LHCN-M2 (cell line): Measurements from ENCODE around the gene CXCR2. TPM values are rescaled to one million over a fixed set of nuclear protein-coding genes. Genes with fewer than 3 reads are reported as not detected.
"Not testable (repeated sequence)": the region's sequence is repeated elsewhere in the genome, so short reads cannot be mapped to it uniquely, and the experiment has no call there.

Experiments
- DNase-seq: peaks from one replicate; pipeline ENCODE4 v3.0.0-alpha.2; 2012; ENCODE audit warnings: low read depth
- total RNA-seq: library from RNA; depleted of rRNA; stranded (reverse); fragments of >200 nt; gene quantifications from 2 replicates; pipeline ENCODE4 v1.2.3, GENCODE V29; 2014

CXCR2 gene
- total RNA-seq, 1 experiment from 2014 or later = not detected

DNA sequence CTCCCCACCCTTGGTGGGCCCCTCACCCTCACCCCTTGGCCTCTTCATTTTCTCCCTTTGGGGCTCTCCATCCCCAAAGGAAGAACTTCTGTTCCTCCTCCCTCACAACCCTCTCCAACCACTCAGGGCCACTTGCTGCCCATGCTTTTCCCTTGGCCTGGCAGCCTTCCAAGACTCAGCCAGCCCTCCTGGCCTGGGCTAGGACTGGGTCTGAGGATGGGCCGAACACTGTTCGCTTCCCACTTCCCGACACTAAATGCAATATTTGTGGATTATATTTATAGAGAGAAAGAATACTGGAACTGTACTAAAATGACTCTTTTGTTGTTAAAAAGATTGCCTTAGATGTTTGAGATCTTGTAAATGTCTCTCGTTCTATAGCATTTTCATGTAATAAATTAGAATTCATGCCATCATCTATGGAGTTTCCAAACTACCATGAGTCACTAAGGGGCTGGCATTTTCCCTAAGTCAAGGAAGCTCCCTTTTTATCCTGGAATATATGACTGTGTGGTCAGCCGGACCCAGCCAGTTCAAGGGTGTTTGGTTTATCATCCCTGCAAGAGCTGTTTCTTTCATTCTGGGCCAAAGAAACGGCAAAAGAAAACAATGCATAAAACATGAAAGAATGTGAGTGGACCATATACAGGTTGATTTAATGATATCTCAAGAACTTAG is 3.8 kb downstream of the CXCR2 start:
- DNase-seq = peak; percentile 26

DNA sequence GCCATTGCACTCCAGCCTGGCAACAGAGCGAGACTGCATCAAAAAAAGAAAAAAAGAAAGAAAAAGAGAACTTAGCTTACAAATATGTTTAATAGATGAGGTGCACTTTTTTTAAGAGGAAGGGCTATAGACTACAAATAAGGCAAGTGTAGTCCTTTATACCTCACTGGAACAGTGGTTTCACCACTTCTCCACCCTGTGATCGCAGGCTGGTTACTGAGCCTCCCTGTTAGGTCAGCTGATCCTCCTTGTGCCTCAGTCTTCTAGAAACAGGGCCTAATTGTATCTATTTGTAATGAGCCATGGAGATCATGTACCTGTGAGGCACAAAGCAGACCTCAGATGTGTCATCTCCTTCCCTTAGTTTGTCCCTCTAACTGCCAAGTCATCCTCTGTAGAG is 4.5 kb downstream of the CXCR2 start:
- DNase-seq = no peak

DNA sequence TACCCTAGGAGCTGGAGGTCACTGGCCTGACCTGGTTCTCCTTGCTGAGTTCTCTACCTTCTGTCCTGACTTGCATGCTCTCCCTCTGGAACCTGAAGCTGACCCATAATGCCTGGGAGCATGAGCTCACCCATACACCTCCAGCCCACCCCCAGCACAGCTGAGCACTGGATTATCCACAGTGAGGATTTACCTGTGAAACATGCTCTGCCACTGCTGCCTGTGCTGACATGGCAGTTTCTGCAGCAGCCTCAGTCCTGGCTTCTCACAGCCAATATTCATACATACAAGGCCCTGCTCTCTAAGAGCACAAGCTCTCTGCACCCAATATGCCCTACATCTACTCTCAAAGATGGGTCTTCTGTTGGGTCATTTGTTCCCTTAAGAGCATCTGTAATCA is 5.0 kb downstream of the CXCR2 start:
- DNase-seq = no peak

DNA sequence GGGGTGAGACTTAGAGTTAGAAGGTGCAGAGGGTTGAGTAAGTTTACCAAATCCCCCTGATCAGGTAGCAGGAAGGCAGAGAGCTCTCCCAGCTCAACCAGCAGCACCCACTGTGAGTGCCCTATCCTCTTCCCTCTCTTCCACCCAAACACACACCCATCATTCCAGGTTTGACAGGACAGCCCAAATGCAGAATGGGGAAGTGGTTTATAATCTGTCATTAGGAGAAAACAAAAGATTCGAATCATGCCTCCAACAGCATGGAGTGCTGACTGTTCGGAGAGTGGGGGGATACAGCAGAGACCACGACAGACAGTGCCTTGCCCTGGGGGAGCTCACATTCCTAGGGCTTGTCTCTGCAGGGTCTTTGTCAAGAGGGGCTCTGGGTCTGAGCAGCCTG is 11.7 kb downstream of the CXCR2 start:
- no peak for DNase-seq

DNA sequence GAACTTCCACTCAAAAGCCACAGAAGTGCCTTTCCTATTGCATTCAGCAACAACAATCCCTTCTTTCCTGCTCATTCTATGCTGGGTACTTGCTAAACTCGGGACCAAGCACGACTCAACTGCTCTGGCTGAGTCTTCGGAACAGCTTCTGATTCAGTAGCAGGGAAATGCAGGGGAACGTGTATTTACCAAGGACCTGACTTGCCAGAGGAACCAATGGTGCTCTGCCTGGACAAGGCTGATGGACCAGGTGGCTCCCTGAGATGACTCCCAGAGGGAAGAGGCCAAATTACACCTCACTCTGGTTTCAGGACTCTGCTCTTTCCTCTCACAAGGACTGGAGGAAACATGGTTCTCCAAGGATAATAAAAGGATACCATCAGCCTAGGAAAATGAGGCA is 12.2 kb downstream of the CXCR2 start:
- DNase-seq = no peak

DNA sequence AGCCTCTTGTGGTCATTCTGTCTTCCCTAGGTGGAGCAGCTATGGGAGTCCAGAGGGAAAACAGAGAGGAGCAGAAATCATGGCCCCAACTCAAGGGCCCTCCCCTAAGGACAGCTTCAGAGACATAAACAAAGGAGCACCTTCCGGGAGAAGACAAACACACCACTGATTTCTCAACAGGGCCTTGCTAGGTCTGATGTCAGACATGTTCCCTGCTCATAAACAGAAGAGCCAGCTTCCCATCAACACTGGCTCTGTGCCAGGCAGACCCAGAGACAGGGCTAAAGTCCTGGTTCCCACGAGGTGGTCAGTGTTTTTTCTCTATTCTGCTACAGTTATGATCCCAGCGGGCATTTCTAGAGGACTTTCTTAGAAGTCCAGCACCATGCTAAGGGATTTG is 19.3 kb downstream of the CXCR2 start:
- DNase-seq = no peak

DNA sequence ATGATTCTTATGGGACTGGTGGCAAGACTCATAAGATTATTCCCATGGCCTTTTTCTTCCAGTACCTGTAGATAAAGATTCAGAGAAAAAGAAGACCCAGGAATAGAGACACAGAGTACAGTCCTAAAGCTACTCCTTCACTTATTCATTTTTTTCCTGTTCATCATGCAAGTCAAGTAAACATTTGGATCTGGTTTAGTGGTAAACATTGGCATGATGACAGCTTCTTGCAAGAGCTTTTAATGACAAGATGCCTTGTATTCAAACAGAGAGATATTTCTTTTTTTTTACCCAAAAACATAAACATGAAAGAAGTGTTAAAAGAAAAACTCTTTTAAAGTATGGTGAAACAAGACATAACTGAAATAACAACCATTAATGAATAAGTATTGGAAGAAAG is 20.2 kb downstream of the CXCR2 start:
- DNase-seq = no peak

DNA sequence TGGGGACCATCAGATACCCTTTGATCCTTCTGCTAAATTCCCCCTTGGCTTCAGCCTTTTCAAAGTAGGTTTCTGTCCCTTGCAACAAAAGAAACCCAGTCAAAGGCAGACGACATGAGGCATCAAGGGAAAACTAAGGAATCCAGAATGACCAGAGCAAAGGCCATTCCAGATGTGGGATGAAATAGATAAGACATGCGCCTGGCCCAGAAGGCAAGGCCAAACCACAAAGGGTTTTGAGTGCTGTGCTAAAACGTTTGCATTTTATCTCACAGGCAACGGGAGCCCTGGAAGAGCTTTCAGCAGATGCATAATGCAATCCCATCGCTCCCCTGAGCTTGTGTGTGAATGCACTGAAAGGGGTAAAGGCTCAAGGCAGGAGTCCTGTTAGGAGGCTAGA is 23.3 kb downstream of the CXCR2 start:
- no peak for DNase-seq

DNA sequence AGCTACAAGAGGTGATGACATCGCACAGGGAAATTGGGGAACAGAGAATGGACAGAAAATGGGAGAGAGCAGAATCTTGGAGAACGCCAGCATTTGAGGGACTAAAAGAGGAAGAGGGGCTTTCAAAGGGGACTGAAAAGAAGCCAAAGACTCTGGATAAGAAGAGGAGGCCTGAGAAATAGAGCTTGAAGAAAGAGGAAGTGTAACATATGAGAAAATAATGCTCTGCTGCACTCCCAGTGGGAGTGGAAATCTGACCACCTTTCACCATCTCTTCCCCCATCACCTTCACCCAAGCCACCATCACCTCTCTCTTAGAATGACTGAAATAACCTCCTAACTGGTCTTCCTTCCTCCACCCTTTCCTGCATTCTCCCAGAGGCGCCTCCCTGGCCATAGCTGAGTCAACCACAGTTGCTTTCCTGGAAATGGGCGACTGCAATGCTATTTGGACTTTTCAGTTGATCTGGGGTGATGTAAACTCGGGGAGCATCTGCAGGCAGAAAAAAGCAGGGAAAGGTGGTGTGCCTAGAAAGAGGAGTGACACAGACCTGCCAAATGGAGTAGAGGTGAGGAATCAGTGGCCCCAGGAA is 24.1 kb downstream of the CXCR2 start:
- DNase-seq = no peak

DNA sequence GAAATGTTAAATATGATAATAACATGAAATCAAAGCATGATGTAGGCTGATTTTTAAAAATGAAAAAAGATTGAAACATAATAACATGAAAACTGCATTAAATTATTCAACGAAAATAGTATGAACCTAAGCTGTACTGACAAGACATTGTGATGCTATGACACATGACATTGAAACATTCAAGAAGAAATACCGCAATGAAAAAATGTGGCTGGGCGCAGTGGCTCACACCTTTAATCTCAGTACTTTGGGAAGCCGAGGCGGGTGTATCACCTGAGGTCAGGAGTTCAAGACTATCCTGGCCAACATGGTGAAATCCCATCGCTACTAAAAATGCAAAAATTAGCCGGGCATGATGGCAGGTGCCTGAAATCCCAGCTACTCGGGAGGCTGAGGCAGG is 26.3 kb downstream of the CXCR2 start:
- DNase-seq = no peak

DNA sequence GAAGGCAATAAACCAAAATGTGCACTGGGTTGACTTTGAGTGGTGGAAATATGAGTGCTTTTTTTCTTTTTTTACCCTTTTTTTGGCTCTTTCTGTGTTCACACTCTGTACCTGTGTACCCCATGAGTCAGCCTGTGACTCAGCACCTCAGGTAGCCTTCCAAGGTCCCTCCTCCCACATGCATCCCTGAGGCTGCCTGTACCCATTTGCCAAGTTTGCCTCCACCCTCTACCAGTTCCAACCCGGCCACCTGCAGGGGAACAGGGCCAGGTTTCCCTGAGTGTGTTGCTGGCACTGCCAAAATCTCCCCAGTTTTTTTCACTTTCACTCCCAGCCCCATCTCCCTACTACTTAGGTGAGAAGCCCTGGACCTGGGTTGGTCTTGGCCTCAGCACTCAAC is 26.9 kb downstream of the CXCR2 start:
- no peak for DNase-seq

DNA sequence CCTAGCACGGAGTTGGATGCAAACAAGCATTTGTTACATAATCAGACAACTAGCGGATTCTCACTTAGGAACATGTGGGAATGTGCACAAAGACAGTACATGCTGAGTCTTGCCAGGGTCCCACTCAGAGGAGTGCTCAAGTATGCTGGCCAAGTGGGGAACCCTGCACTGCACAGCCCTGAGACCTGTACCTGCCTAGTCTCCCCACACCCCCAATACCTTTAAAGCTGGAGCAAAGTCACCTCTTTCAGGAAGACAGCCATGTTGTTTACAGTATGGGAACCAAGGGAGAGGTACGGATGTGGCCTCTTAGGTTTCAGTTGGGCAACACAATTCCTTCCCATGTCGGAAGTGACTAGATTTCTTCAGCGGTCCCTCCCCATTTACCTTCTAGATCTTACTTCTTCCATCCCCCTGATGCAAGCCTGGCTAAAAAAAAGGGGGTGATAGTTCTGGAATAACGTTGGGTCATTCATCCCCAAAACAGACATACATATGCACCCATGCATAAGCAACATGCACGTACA is 30.2 kb downstream of the CXCR2 start:
- no peak for DNase-seq

DNA sequence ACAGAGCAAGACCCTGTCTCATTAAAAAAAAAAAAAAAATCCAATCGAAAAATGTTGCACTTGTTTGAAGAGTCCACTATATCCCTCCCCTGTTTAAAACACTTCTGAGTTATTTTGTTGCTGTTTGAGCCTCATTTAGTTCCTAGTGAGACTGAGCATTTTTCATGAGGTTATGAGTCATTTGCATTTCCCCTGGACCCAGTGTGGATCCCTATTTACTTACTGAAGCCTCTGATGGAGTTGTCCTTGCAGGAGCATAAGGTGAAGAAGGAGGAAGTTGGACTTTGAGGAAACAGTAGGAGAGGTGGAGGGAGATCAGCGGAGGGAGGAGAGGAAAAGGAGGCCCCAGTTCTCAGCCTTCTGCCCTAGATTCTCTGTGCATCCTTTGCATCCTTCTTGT is 35.8 kb downstream of the CXCR2 start:
- no peak for DNase-seq

DNA sequence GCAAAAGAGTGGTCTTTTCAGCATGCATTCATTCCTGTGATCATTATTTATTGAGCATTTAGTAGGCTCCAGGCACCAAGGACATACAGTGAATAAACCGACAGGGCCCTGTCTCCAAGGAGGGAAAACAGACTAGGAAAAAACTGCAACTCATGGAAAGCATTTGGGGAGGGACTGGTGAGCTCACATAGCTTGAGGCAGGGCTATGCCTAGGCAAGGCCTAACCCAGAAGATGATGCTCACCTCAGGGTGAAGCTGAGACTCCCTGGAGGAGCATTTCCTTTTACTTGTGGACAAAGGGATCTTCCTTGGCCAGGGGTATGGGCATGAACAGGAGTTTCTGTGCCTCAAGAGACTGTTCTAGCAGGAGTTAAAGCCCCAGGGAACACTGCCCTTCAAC is 37.0 kb downstream of the CXCR2 start:
- no peak for DNase-seq

DNA sequence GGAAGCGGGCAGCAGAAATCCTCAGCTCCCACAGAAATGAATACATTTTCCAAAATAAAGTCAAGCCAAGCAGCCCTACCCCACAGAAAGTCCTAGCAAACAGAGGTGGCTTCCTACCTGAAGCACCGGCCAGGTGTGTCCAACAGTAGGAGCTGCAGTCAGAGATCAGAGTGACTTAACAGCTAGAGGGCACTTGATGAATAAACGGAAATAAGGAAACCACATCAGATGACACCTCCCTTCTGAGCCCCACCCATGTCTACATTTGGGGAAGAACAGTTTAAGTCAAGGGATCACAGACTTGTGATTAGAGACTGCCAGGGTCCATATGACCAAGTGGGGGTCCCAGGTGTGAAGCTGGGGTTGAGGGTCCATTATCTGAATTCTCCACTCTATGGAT is 41.0 kb downstream of the CXCR2 start, which contains the start of gene CXCR1:
Gene CXCR1, minus strand, starts transcription at position 172 of the 400 bp plus-strand sequence. CDS start 1,751 bp downstream, outside the sequence.
- DNase-seq = no peak

DNA sequence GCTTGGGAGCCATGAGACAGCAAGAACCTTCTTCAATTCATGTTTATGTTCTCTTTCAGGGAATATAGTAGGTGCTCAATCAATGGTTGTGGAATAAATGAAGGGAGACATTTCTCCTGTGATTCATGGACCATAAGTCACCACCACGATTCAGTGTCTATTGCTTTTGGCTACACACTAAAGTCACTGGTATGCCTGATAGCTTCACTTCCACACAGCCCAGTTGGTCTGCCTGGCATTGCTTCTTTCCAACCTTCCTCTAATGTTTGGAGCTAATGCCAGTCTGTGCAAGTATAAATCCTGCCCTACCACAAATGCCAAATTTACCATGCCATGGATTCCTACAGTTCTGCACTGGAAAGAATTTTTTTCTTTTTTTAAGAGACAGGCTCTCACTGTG is 42.2 kb downstream of the CXCR2 start:
- DNase-seq = no peak

DNA sequence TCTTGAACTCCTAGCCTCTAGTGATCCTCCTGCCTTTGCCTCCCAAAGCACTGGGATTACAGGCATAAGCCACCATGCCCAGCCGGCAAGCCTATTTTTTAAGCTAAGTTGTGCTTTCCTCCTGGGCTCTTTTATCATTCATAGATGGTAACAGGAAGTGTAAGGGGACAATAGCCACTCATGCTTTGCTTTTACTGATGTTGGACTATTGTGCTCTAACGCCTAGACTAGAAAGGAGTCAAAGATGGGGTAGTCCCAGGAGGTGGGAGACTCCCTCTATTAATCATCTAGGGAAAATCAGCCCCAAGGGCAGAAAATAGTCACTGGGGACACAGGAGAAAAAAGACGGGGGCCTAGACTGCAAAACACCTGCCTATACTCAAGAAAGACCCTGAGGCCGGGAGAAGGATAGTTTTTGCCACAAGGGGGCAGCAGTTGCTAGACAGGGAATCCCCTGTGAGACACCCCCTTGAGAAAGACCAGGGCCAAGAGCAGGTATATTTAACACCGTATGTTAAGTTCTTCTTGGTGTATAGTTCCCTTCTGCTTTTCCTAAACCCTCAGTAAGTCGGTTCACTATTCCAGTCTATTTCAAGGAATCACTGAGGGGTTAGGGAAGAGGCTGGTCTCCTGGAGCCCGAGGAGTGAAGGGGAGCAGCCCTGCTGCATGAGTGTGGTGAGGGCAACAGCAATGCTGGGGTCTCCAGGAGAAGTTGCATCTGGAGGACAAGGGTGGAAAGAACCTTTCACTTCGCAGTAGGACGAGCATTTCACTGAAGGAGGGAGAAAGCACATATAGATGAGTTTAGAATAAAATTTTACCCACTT is 43.0 kb downstream of the CXCR2 start:
- DNase-seq = peak; percentile 21

DNA sequence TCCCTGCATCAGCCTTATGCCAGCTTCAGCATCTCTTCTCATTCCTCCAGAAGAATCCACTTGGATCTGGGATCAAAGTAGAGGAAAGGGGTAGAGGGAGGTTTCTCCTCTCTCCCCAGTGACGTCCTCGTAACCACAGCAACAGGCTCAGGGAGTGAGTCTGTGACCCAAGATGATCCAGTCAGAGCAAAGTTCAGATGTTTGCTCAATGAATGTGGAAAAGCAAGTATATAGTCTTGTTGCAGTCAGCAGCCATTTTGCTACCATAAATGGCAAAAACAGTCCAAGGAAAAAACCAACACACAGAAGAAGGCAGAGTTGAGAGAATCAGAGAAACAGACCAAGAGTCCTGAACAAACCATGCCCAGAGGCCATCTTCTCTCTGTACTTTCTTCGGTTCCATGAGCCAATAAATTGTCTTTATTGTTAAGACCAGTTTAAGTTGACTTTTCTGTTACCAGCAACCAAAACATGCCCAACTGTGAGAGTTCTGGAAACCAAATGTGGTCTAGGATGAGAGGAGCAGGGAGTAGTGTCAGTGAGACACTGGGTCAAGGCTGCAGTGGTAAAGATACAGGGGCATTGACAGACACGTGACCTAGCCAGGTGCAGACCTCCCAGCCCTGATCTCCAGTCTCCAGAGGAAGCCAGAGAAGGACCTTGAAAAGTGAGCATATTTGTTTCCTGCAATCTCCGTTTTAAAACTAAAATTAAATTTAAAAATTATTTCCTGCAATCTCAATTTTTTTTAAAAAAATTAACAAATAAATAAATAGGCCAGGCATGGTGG is 44.1 kb downstream of the CXCR2 start:
- peak; percentile 9 for DNase-seq

DNA sequence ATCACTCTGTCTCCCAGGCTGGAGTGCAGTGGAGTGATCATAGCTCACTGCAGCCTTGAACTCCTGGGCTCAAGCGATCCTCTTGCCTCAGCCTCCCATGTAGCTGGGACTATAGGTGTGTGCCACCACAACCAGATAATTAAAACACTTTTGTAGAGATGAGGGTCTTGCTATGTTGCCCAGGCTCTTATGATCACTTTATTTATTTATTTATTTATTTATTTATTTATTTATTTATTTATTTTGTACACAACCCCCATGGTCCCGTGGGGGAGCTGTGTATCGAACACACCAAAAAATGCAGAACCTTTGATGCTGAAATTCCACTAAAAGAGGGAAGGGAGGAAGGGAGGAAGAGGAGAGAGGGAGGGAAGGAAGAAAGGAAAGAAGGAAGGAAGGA is 45.9 kb downstream of the CXCR2 start:
- not testable (repeated sequence) for DNase-seq

DNA sequence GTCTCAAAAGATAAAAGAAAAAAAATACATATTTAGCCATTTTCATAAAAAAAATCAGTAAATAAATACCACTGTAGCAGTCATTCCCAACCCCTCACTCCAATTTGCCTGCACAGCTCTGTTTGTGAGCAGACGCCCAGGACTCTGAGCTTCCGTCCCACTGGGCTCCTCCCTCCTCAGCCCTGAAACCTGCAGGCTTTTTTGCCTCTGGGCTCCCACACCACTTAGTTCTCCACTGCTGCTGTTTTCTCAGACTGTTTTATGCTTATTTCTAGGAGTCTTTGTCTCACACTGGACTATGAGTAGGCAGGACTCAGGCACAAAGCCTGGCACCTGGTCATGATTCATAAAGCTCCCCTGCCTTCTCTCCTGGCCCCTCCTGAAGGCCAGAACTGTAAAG is 47.0 kb downstream of the CXCR2 start:
- no peak for DNase-seq

DNA sequence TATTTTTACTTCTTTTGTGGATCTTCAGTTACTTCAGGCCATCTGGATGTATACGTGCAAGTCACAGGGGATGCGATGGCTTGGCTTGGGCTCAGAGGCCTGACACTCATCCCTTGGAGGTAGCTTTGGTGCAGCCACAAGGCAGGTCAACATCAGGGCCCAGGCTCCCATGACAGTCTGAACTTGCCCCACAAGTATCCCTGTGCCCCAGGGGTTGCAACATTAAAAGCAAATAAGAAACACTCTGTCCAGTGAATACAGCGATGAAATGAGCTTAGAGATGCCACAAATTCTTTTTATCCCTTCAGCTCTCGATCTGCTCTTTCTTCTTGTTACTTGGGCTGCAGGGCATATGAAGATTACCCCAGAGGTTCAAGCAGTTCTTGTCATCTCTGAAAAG is 54.0 kb downstream of the CXCR2 start:
- no peak for DNase-seq
